ENCODE results near the gene SIPA1L2. TPM values are rescaled to one million over a fixed set of nuclear protein-coding genes. Genes with fewer than 3 reads are reported as not detected.

The SIPA1L2 gene
- total RNA-seq, 1 experiment from 2014 or later: 12.5 TPM

GRCh38 chr1:232657426-232658005 lies 27.6 kb upstream of the SIPA1L2 start:
- Histone ChIP-seq H3K4me1 (ENCODE audit: control insufficient read depth in 1 of 2, insufficient read depth in 2 of 2, low read length in 2 of 2) (no peaks in the 10 kb centered on the region), H2AFZ (ENCODE audit: low read depth, low read length, poor library complexity, severe bottlenecking) (no peak overlapping the region), H3K9me2 (ENCODE audit: insufficient read depth) (no peaks in the 10 kb centered on the region), H3K4me3 (replicated peaks in 1 of 2; ENCODE audit: low read depth in 1 of 2, low read length in 2 of 2) (no peak overlapping the region), H3K4me2 (ENCODE audit: low read length) (no peak overlapping the region), H3K27ac (ENCODE audit: low read depth, low read length) (no peak overlapping the region), H3K9me3 (ENCODE audit: control insufficient read depth in 1 of 2, insufficient read depth in 1 of 2, low read depth in 1 of 2, low read length in 2 of 2) (no peaks in the 10 kb centered on the region), H3K27me3 (ENCODE audit: insufficient read depth, low read length) (no peaks in the 10 kb centered on the region), H3K9ac (ENCODE audit: low read length) (no peak overlapping the region), H3K36me3 (ENCODE audit: control insufficient read depth in 1 of 2, insufficient read depth in 2 of 2, low read length in 2 of 2) (no peaks in the 10 kb centered on the region), H4K20me1 (ENCODE audit: insufficient read depth) (no peaks in the 10 kb centered on the region), H3K79me2 (ENCODE audit: insufficient read depth, low read length) (no peaks in the 10 kb centered on the region)
- ChIA-PET RAD21 (ENCODE audit: low non-redundant PET in 1 of 2, low total read pairs in 2 of 2, uncharacterized antibody in 2 of 2, unreplicated experiment in 2 of 2) (no interaction called here), POLR2A (no interaction called here), CTCF (no interaction called here)
- DNase-seq (ENCODE audit: low read depth, low spot score) (no peak), ATAC-seq (no peak)
- TF ChIP-seq, protein P1, sequence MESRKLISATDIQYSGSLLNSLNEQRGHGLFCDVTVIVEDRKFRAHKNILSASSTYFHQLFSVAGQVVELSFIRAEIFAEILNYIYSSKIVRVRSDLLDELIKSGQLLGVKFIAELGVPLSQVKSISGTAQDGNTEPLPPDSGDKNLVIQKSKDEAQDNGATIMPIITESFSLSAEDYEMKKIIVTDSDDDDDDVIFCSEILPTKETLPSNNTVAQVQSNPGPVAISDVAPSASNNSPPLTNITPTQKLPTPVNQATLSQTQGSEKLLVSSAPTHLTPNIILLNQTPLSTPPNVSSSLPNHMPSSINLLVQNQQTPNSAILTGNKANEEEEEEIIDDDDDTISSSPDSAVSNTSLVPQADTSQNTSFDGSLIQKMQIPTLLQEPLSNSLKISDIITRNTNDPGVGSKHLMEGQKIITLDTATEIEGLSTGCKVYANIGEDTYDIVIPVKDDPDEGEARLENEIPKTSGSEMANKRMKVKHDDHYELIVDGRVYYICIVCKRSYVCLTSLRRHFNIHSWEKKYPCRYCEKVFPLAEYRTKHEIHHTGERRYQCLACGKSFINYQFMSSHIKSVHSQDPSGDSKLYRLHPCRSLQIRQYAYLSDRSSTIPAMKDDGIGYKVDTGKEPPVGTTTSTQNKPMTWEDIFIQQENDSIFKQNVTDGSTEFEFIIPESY (IDR thresholded peaks at IDR 0.05; ENCODE audit: extremely low read depth, insufficient replicate concordance, low read length): no peak
- no peak for TF ChIP-seq SRF (IDR thresholded peaks at IDR 0.05; ENCODE audit: low read depth)
- TF ChIP-seq ZFX (IDR thresholded peaks at IDR 0.05): no peak
- no peak for TF ChIP-seq POLR2AphosphoS5 (IDR thresholded peaks at IDR 0.05; ENCODE audit: low read depth, low read length)
- no peak for TF ChIP-seq MAX (IDR thresholded peaks at IDR 0.05)
- no peak for TF ChIP-seq POLR2A (IDR thresholded peaks at IDR 0.05; ENCODE audit: borderline replicate concordance, extremely low read depth, insufficient read depth, insufficient read length)
- TF ChIP-seq SIN3A (IDR thresholded peaks at IDR 0.05; ENCODE audit: low read depth): no peak
- no peak for TF ChIP-seq ATF3 (IDR thresholded peaks at IDR 0.05)
- no peak for TF ChIP-seq YY1 (IDR thresholded peaks at IDR 0.05; ENCODE audit: extremely low read depth, insufficient replicate concordance, low read depth, low read length)
- TF ChIP-seq JUND (IDR thresholded peaks at IDR 0.05): no peak
- TF ChIP-seq EGR1 (IDR thresholded peaks at IDR 0.05; ENCODE audit: low read depth): no peak
- TF ChIP-seq CBX3 (IDR thresholded peaks at IDR 0.05; ENCODE audit: low read depth): no peak
- TF ChIP-seq, protein P2, sequence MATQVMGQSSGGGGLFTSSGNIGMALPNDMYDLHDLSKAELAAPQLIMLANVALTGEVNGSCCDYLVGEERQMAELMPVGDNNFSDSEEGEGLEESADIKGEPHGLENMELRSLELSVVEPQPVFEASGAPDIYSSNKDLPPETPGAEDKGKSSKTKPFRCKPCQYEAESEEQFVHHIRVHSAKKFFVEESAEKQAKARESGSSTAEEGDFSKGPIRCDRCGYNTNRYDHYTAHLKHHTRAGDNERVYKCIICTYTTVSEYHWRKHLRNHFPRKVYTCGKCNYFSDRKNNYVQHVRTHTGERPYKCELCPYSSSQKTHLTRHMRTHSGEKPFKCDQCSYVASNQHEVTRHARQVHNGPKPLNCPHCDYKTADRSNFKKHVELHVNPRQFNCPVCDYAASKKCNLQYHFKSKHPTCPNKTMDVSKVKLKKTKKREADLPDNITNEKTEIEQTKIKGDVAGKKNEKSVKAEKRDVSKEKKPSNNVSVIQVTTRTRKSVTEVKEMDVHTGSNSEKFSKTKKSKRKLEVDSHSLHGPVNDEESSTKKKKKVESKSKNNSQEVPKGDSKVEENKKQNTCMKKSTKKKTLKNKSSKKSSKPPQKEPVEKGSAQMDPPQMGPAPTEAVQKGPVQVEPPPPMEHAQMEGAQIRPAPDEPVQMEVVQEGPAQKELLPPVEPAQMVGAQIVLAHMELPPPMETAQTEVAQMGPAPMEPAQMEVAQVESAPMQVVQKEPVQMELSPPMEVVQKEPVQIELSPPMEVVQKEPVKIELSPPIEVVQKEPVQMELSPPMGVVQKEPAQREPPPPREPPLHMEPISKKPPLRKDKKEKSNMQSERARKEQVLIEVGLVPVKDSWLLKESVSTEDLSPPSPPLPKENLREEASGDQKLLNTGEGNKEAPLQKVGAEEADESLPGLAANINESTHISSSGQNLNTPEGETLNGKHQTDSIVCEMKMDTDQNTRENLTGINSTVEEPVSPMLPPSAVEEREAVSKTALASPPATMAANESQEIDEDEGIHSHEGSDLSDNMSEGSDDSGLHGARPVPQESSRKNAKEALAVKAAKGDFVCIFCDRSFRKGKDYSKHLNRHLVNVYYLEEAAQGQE (IDR thresholded peaks at IDR 0.05; ENCODE audit: low read depth): no peak
- no peak for TF ChIP-seq ZNF274 (IDR thresholded peaks at IDR 0.05; ENCODE audit: low read depth, low read length)
- TF ChIP-seq SP1 (IDR thresholded peaks at IDR 0.05; ENCODE audit: low read depth): no peak
- intact Hi-C loops (cut with micrococcal nuclease): no loop called here
- no TSS peak for BruUV-seq (replicated peaks)

Measured in HCT116 (cell line).